Measurements from ENCODE around the gene TPTE2.
"Not testable (repeated sequence)": the region's sequence is repeated elsewhere in the genome, so short reads cannot be mapped to it uniquely, and the experiment has no call there.

DNA sequence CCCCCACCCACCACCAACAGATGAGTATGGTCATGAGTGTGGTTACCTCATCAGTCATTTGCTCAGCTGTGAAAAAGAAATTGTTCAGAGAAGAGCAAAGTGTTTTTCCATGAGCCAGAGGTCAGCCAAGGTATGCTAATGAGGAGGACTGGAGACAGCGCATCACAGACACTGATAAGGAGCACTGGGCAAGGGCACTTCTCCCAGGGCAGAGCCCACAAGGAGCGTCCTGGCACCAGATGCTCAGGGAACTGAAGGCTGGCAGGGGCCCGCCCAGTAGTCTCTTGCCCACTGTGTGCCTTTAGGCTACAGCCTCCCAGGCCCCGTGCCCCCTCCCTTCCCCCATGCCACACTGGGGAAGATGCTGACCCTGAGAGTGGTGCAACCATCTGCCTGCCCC is 148.8 kb downstream of the TPTE2 start:
- TF ChIP-seq, protein P1, sequence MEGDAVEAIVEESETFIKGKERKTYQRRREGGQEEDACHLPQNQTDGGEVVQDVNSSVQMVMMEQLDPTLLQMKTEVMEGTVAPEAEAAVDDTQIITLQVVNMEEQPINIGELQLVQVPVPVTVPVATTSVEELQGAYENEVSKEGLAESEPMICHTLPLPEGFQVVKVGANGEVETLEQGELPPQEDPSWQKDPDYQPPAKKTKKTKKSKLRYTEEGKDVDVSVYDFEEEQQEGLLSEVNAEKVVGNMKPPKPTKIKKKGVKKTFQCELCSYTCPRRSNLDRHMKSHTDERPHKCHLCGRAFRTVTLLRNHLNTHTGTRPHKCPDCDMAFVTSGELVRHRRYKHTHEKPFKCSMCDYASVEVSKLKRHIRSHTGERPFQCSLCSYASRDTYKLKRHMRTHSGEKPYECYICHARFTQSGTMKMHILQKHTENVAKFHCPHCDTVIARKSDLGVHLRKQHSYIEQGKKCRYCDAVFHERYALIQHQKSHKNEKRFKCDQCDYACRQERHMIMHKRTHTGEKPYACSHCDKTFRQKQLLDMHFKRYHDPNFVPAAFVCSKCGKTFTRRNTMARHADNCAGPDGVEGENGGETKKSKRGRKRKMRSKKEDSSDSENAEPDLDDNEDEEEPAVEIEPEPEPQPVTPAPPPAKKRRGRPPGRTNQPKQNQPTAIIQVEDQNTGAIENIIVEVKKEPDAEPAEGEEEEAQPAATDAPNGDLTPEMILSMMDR (IDR thresholded peaks at IDR 0.05), result not testable (repeated sequence)
- not testable (repeated sequence) for TF ChIP-seq POLR2A (IDR thresholded peaks at IDR 0.05)
